Heart left ventricle (tissue), 13 donors: ENCODE data around the gene ATMIN.

Source experiments
- POLR2A ChIP-seq, 2 donors: fragments of 450-650 bp; IDR thresholded peaks; one replicate each; pipeline ENCODE4 v1.6.1; 2017; ENCODE audit warnings: antibody characterized with exemption in 2 of 2, mild to moderate bottlenecking in 2 of 2, moderate library complexity in 2 of 2
- TF ChIP-seq, protein P1 (sequence below), 12 donors: fragments of 200-600 bp; sonication (generic) in 4 of 12; IDR thresholded peaks; one replicate each; pipeline versions ENCODE4 v1.5.0 to v1.8.0; 2018 to 2022; ENCODE audit warnings: antibody characterized with exemption in 12 of 12, mild to moderate bottlenecking in 5 of 12
- donor health status: ischemic (EF 13 %, LVEDD 7.1; RV severe dilation, severe dysfunction).
- donor health status: DM: no; HTN: yes; CAD: no.
- donor health status: DM: no; HTN: no; CAD: no.
- donor health status: ischemic (EF 25% LVEDD 6.9; RV normal size, moderate dysfunction).
- donor health status: ischemic (EF 25% LVEDD 5.7; RV mildly dilated, moderate dysfunction).
- donor health status: ischemic (EF 35%, LVEDD 5.7; RV mildly dilated, moderate dysfunction).
- donor health status: nonischemic (EF 11% LVEDD 7.7; RV severe dilation, severe dysfunction).
- donor health status: DM: yes; HTN: yes; CAD: no.
- donor health status: PGD.
- donor health status: ischemic (EF 29% LVEDD 5.4; RV normal size, mild dysfunction).
- donor health status: nonischemic (EF 23%, LVEDD 6.1; RV moderate dilation, normal function).

DNA sequence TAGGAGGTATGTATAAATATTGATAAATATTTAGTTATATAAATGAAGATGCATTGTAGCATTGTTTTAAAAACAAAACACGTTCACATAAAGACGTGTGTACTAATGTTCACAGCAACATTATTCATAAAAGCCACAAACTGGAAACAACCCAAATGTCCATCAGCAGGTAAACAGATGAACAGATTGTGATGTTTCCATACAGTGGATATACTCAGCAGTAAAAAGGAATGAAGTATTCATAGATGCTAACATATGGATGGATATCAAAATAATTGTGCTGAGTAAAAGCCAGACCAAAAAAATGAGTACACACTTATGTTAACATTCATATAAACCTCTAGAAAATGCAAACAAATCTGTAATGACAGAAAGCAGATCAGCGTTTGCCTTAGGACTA lies 22.7 kb upstream of the ATMIN start:
- TF ChIP-seq, protein P1, sequence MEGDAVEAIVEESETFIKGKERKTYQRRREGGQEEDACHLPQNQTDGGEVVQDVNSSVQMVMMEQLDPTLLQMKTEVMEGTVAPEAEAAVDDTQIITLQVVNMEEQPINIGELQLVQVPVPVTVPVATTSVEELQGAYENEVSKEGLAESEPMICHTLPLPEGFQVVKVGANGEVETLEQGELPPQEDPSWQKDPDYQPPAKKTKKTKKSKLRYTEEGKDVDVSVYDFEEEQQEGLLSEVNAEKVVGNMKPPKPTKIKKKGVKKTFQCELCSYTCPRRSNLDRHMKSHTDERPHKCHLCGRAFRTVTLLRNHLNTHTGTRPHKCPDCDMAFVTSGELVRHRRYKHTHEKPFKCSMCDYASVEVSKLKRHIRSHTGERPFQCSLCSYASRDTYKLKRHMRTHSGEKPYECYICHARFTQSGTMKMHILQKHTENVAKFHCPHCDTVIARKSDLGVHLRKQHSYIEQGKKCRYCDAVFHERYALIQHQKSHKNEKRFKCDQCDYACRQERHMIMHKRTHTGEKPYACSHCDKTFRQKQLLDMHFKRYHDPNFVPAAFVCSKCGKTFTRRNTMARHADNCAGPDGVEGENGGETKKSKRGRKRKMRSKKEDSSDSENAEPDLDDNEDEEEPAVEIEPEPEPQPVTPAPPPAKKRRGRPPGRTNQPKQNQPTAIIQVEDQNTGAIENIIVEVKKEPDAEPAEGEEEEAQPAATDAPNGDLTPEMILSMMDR (IDR thresholded peaks at IDR 0.05) = no peak
- TF ChIP-seq POLR2A (IDR thresholded peaks at IDR 0.05) = no peak
